ENCODE measurements around the gene SIN3A. TPM values are rescaled to one million over a fixed set of nuclear protein-coding genes. Genes with fewer than 3 reads are reported as not detected.

Gene SIN3A
- total and polyA plus RNA-seq, 2 of the 4 experiments (the other 2 are of a cell fraction) = 21.2 to 31.5 TPM

- dilution Hi-C loops (cut with HindIII; ENCODE audit: low sequenced_read_pairs, unreplicated experiment) (no loop called here), in situ Hi-C loops (cut with MboI; ENCODE audit: low sequenced_read_pairs) (no loop called here), intact Hi-C loops (cut with micrococcal nuclease) (no loop called here)
- no peaks in the 10 kb centered on the region for H3K4me1 ChIP-seq (ENCODE audit: control insufficient read depth, insufficient read depth, low read length)
- H3K4me2 ChIP-seq (ENCODE audit: low read depth, low read length) = no peak overlapping the region
- no peak overlapping the region for H3K9ac ChIP-seq (ENCODE audit: low read depth, low read length)
- H3K18ac ChIP-seq (ENCODE audit: low read depth, low read length) = no peak overlapping the region
- ATAC-seq (ENCODE audit: low read depth) = no peak
- no peak overlapping the region for H3K56ac ChIP-seq (ENCODE audit: extremely low read depth, insufficient read depth, low read length)
- H3K14ac ChIP-seq (replicated peaks; ENCODE audit: low read depth, low read length) = no peak overlapping the region
- WGBS, 2 experiments (ENCODE audit: extremely low coverage in 2 of 2, insufficient read length in 1 of 2) = no CpG with 5 or more reads among the region's 4 CpGs
- H4K8ac ChIP-seq (ENCODE audit: low read depth in 2 of 2, low read length in 2 of 2) = no peak overlapping the region
- no peaks in the 10 kb centered on the region for H4K20me1 ChIP-seq (ENCODE audit: insufficient read depth, low read length)
- no peak for TF ChIP-seq MAZ (IDR thresholded peaks at IDR 0.05; ENCODE audit: borderline replicate concordance, low read depth, low read length)
- TF ChIP-seq CEBPB (IDR thresholded peaks at IDR 0.05; ENCODE audit: low read depth, low read length) = peak; percentile 34; the same call in 1 of the 2 replicates
- DNase-seq = no peak
- no peak overlapping the region for H2AK5ac ChIP-seq (ENCODE audit: low read depth, low read length)
- no peak overlapping the region for H3K4ac ChIP-seq (ENCODE audit: low read depth, low read length)
- no TSS peak for BruUV-seq (replicated peaks)
- no peak overlapping the region for H4K5ac ChIP-seq (ENCODE audit: low read depth, low read length)
- no peaks in the 10 kb centered on the region for H3K9me1 ChIP-seq (ENCODE audit: insufficient read depth, low read length)
- no peak overlapping the region for H2BK15ac ChIP-seq (ENCODE audit: low read depth, low read length)
- H2AK9ac ChIP-seq (replicated peaks; ENCODE audit: low read depth, low read length, poor library complexity) = no peak overlapping the region
- ChIA-PET CTCF (no interaction called here), POLR2A (ENCODE audit: unreplicated experiment) (no interaction called here)
- H3K23ac ChIP-seq (ENCODE audit: low read depth, low read length) = no peak overlapping the region
- H2BK120ac ChIP-seq (ENCODE audit: low read depth, low read length) = no peak overlapping the region
- no peaks in the 10 kb centered on the region for H3K79me1 ChIP-seq (ENCODE audit: low read depth in 1 of 2, low read length in 2 of 2)
- no peak overlapping the region for H2BK5ac ChIP-seq (ENCODE audit: low read depth, low read length, poor library complexity, severe bottlenecking)
- H2BK20ac ChIP-seq (ENCODE audit: low read depth, low read length) = no peak overlapping the region
- H3K27me3 ChIP-seq (ENCODE audit: control insufficient read depth, insufficient read depth, low read length) = peaks cover 21% of the 10 kb centered on the region
- no peak overlapping the region for H2AFZ ChIP-seq (replicated peaks; ENCODE audit: low read length, poor library complexity)
- no peak overlapping the region for H3K4me3 ChIP-seq (ENCODE audit: insufficient read depth, low read depth, low read length)
- no peaks in the 10 kb centered on the region for H3K36me3 ChIP-seq (ENCODE audit: control insufficient read depth, insufficient read depth, low read length)
- H3K27ac ChIP-seq (ENCODE audit: insufficient read depth, low read length) = no peak overlapping the region
- no peaks in the 10 kb centered on the region for H3K9me3 ChIP-seq (ENCODE audit: control insufficient read depth, insufficient read depth, low read length)
- no peak overlapping the region for H4K91ac ChIP-seq (ENCODE audit: insufficient read depth, low read depth, low read length)
These were observed 125.6 kb downstream of the SIN3A start for GRCh38 chr15:75325922-75326321.

Data from IMR-90 (cell line).